GM18526 (cell line): ENCODE data around the gene RAPGEF1.

Experiments used
- POLR2A ChIP-seq: IDR thresholded peaks from 3 replicates; pipeline ENCODE4 v1.6.1; 2011; ENCODE audit not compliant: insufficient read length; ENCODE audit errors: extremely low read depth

Gene RAPGEF1

GRCh38 chr9:131739959-131740648 lies at the start of gene RAPGEF1:
TSS of gene RAPGEF1 (minus strand) at chr9:131740076. CDS start at chr9:131739830, 246 bp downstream.
- TF ChIP-seq POLR2A = no peak

GRCh38 chr9:131788851-131789250 lies 49.0 kb upstream of the RAPGEF1 start:
- TF ChIP-seq POLR2A = no peak

GRCh38 chr9:131787838-131788237 lies 48.0 kb upstream of the RAPGEF1 start:
- TF ChIP-seq POLR2A = no peak

GRCh38 chr9:131784748-131785501 lies 45.0 kb upstream of the RAPGEF1 start:
- no peak for TF ChIP-seq POLR2A

GRCh38 chr9:131781069-131781468 lies 41.2 kb upstream of the RAPGEF1 start:
- TF ChIP-seq POLR2A = no peak

GRCh38 chr9:131776473-131776872 lies 36.6 kb upstream of the RAPGEF1 start:
- no peak for TF ChIP-seq POLR2A

GRCh38 chr9:131776036-131776435 lies 36.2 kb upstream of the RAPGEF1 start:
- no peak for TF ChIP-seq POLR2A

- no peak for TF ChIP-seq POLR2A
Observed at GRCh38 chr9:131774636-131775035, 34.8 kb upstream of the RAPGEF1 start.

GRCh38 chr9:131773911-131774379 lies 34.1 kb upstream of the RAPGEF1 start:
- TF ChIP-seq POLR2A = no peak

- no peak for TF ChIP-seq POLR2A
Observed at GRCh38 chr9:131772940-131773339, 33.1 kb upstream of the RAPGEF1 start.

GRCh38 chr9:131771646-131772045 lies 31.8 kb upstream of the RAPGEF1 start:
- no peak for TF ChIP-seq POLR2A

- TF ChIP-seq POLR2A = no peak
Observed at GRCh38 chr9:131769361-131769760, 29.5 kb upstream of the RAPGEF1 start.

- TF ChIP-seq POLR2A = no peak
Observed at GRCh38 chr9:131764568-131764967, 24.7 kb upstream of the RAPGEF1 start.

GRCh38 chr9:131762356-131762932 lies 22.6 kb upstream of the RAPGEF1 start:
- no peak for TF ChIP-seq POLR2A

GRCh38 chr9:131759017-131759647 lies 19.3 kb upstream of the RAPGEF1 start:
- no peak for TF ChIP-seq POLR2A
